Liver (tissue), 9 donors: ENCODE data around the gene ZNF768. TPM values are rescaled to one million over a fixed set of nuclear protein-coding genes. Genes with fewer than 3 reads are reported as not detected.

ENCODE experiments used
- DNase-seq: peaks from one replicate; pipeline ENCODE4 v3.0.0-alpha.2; 2017; ENCODE audit warnings: low spot score
- H3K27ac ChIP-seq, 2 donors: one replicate each; pipeline ENCODE4 v1.7.0; 2013; ENCODE audit warnings: inconsistent platforms in 2 of 2, low read length in 2 of 2, control low read depth in 1 of 2, low read depth in 1 of 2, mild to moderate bottlenecking in 1 of 2
- H3K27me3 ChIP-seq, 4 donors: one replicate each; pipeline versions ENCODE4 v1.6.1 to v1.7.0; 2013; ENCODE audit warnings: low read length in 3 of 4, inconsistent platforms in 1 of 4, mild to moderate bottlenecking in 1 of 4, moderate library complexity in 1 of 4; ENCODE audit not compliant: control insufficient read depth in 4 of 4, insufficient read depth in 4 of 4
- H3K36me3 ChIP-seq, 4 donors: one replicate each; pipeline versions ENCODE4 v1.6.1 to v1.7.0; 2013; ENCODE audit warnings: low read length in 3 of 4, mild to moderate bottlenecking in 3 of 4, low read depth in 1 of 4, moderate library complexity in 1 of 4; ENCODE audit not compliant: control insufficient read depth in 4 of 4, insufficient read depth in 3 of 4
- H3K4me1 ChIP-seq, 4 donors: one replicate each; pipeline versions ENCODE4 v1.6.1 to v1.7.0; 2013; ENCODE audit warnings: low read length in 3 of 4, mild to moderate bottlenecking in 3 of 4, moderate library complexity in 1 of 4; ENCODE audit not compliant: control insufficient read depth in 4 of 4, insufficient read depth in 4 of 4
- H3K4me3 ChIP-seq, 3 donors: one replicate each; pipeline versions ENCODE4 v1.6.1 to v1.7.0; 2013; ENCODE audit warnings: low read length in 3 of 3, control low read depth in 1 of 3, low read depth in 1 of 3, mild to moderate bottlenecking in 1 of 3
- H3K9ac ChIP-seq, 2 donors: one replicate each; pipeline ENCODE4 v1.7.0; 2013; ENCODE audit warnings: low read length in 2 of 2, mild to moderate bottlenecking in 2 of 2, moderate library complexity in 2 of 2, control low read depth in 1 of 2, low read depth in 1 of 2
- H3K9me3 ChIP-seq, 4 donors: one replicate each; pipeline versions ENCODE4 v1.6.1 to v1.7.0; 2013; ENCODE audit warnings: low read length in 3 of 4; ENCODE audit not compliant: control insufficient read depth in 4 of 4
- ATF3 ChIP-seq: IDR thresholded peaks from 2 replicates; pipeline ENCODE4 v1.6.1; 2016; ENCODE audit warnings: antibody characterized with exemption
- CTCF ChIP-seq: fragments of 150-350 bp; IDR thresholded peaks from 2 replicates; pipeline ENCODE4 v1.5.1; 2017; ENCODE audit warnings: improper control_type of control experiment, low read depth, low read length; ENCODE audit not compliant: missing input control
- EGR1 ChIP-seq, 2 donors: IDR thresholded peaks; 2 replicates each; pipeline ENCODE4 v1.6.1; 2016 to 2018; ENCODE audit warnings: antibody characterized with exemption in 2 of 2, low read depth in 2 of 2
- FOXA1 ChIP-seq: IDR thresholded peaks from 2 replicates; pipeline ENCODE4 v1.6.1; 2016; ENCODE audit warnings: antibody characterized with exemption
- FOXA2 ChIP-seq: IDR thresholded peaks from 2 replicates; pipeline ENCODE4 v1.6.1; 2016; ENCODE audit warnings: antibody characterized with exemption
- GABPA ChIP-seq, 2 donors: IDR thresholded peaks in 1 of 2; conservative IDR thresholded peaks in 1 of 2; 2 replicates each; pipeline ENCODE4 v1.6.1; 2016; ENCODE audit warnings: antibody characterized with exemption in 2 of 2, mild to moderate bottlenecking in 1 of 2, moderate library complexity in 1 of 2
- HNF4A ChIP-seq, 2 donors: conservative IDR thresholded peaks; 2 replicates each; pipeline ENCODE4 v1.6.1; 2016; ENCODE audit warnings: antibody characterized with exemption in 2 of 2, mild to moderate bottlenecking in 2 of 2
- HNF4G ChIP-seq: IDR thresholded peaks from 2 replicates; pipeline ENCODE4 v1.6.1; 2016; ENCODE audit warnings: antibody characterized with exemption
- JUND ChIP-seq, 2 donors: IDR thresholded peaks; 2 replicates each; pipeline ENCODE4 v1.6.1; 2016; ENCODE audit warnings: antibody characterized with exemption in 2 of 2
- MAX ChIP-seq: IDR thresholded peaks from 2 replicates; pipeline ENCODE4 v1.6.1; 2016; ENCODE audit warnings: antibody characterized with exemption
- NR2F2 ChIP-seq: IDR thresholded peaks from 2 replicates; pipeline ENCODE4 v1.6.1; 2016; ENCODE audit warnings: antibody characterized with exemption
- RAD21 ChIP-seq, 2 donors: IDR thresholded peaks; 2 replicates each; pipeline ENCODE4 v1.6.1; 2016; ENCODE audit warnings: antibody characterized with exemption in 2 of 2, mild to moderate bottlenecking in 2 of 2
- REST ChIP-seq: IDR thresholded peaks from 2 replicates; pipeline ENCODE4 v1.6.1; 2016; ENCODE audit warnings: antibody characterized with exemption, mild to moderate bottlenecking
- RXRA ChIP-seq, 2 donors: IDR thresholded peaks; 2 replicates each; pipeline ENCODE4 v1.6.1; 2017 to 2018; ENCODE audit warnings: antibody characterized with exemption in 2 of 2, mild to moderate bottlenecking in 1 of 2
- SP1 ChIP-seq: IDR thresholded peaks from 2 replicates; pipeline ENCODE4 v1.6.1; 2018; ENCODE audit warnings: antibody characterized with exemption, mild to moderate bottlenecking
- TAF1 ChIP-seq: conservative IDR thresholded peaks from 2 replicates; pipeline ENCODE4 v1.6.1; 2016; ENCODE audit warnings: antibody characterized with exemption, mild to moderate bottlenecking
- YY1 ChIP-seq: IDR thresholded peaks from 2 replicates; pipeline ENCODE4 v1.6.1; 2016; ENCODE audit warnings: antibody characterized with exemption, mild to moderate bottlenecking
- ZBTB33 ChIP-seq: IDR thresholded peaks from 2 replicates; pipeline ENCODE4 v1.6.1; 2016; ENCODE audit warnings: antibody characterized with exemption
- WGBS: extraction: QIAGEN DNeasy Blood & Tissue Kit; methylation state at CpG from one replicate; pipeline ENCODE4 v1.1.7; 2013; 5-methylcytosine and 5-hydroxymethylcytosine counted together
- polyA plus RNA-seq, 2 donors: library from polyadenylated mRNA; stranded (reverse) in 1 of 2; unstranded in 1 of 2; fragments of 200-250 nt in 1 of 2; fragments of >200 nt in 1 of 2; fragmentation: Nextera tagmentation in 1 of 2; extraction: Ambion mirVana in 1 of 2; gene quantifications; one replicate each; pipeline versions ENCODE4 v1.2.1 to v1.2.3, GENCODE V29; 2013 to 2015
- total RNA-seq, 2 donors: library from RNA; depleted of rRNA; stranded (reverse); fragments of >200 nt; gene quantifications; one replicate each; pipeline ENCODE4 v1.2.3, GENCODE V29; 2014
- donor health status: healthy.
- donor health status: healthy.
- donor health status: healthy.
- donor health status: healthy.
- donor health status: healthy.

Gene ZNF768
- total and polyA plus RNA-seq, 4 donors: 2.2 to 16.9 (median 10.9) TPM

- Histone ChIP-seq H3K4me1 (peaks cover 2 to 18% (median 10%) of the 10 kb centered on the region in 4 donors), H3K27ac (peak overlapping the region; percentile 91 to 94), H3K9me3 (no peaks in the 10 kb centered on the region), H3K36me3 (peaks cover 2 to 10% (median 5%) of the 10 kb centered on the region in 4 donors), H3K27me3 (no peaks in the 10 kb centered on the region), H3K9ac (no peak overlapping the region), H3K4me3 (peak overlapping the region in 2 of 3 donors; percentile 25 to 46)
- no peak for DNase-seq
- WGBS: 82% methylated on average over 21 of the region's 21 CpGs
- TF ChIP-seq NR2F2 (no peak), HNF4G (no peak)
Observed at GRCh38 chr16:30558789-30559377, 32.5 kb upstream of the ZNF768 start.

- Histone ChIP-seq H3K36me3 (peaks cover 5 to 11% (median 6%) of the 10 kb centered on the region in 4 donors), H3K27me3 (no peaks in the 10 kb centered on the region), H3K4me1 (peaks cover 2 to 20% (median 11%) of the 10 kb centered on the region in 4 donors), H3K9ac (peak within 1 kb of the TSS; percentile 44 to 52), H3K4me3 (peak within 1 kb of the TSS; percentile 68 to 83 (median 68)), H3K9me3 (no peaks in the 10 kb centered on the region), H3K27ac (peak within 1 kb of the TSS; percentile 91 to 94)
- peak; percentile 95 for DNase-seq
- under 1% methylated on average over 74 of the region's 74 CpGs for WGBS
- TF ChIP-seq JUND (IDR thresholded peaks at IDR 0.05): peak; percentile 96 to 97
- peak; percentile 93 for TF ChIP-seq SP1
- peak; percentile 80 for TF ChIP-seq HNF4G
- peak; percentile 98 for TF ChIP-seq NR2F2
- no peak for TF ChIP-seq CTCF
- peak; percentile 100 for TF ChIP-seq YY1
- peak; percentile 47 to 76 for TF ChIP-seq GABPA (IDR thresholded peaks at IDR 0.05 in 1 of 2, conservative IDR thresholded peaks at IDR 0.05 in 1 of 2)
- TF ChIP-seq EGR1 (IDR thresholded peaks at IDR 0.05; ENCODE audit: low read depth in 2 of 2): peak; percentile 94 to 96
- TF ChIP-seq HNF4A (conservative IDR thresholded peaks at IDR 0.05): peak; percentile 85 to 91
- TF ChIP-seq TAF1: peak; percentile 55
- TF ChIP-seq FOXA2: peak; percentile 9
- TF ChIP-seq RAD21 (IDR thresholded peaks at IDR 0.05): peak; percentile 58 to 65
- TF ChIP-seq RXRA (IDR thresholded peaks at IDR 0.05): peak; percentile 67 to 77
- peak; percentile 95 for TF ChIP-seq ZBTB33
- TF ChIP-seq REST: peak; percentile 90
- peak; percentile 93 for TF ChIP-seq ATF3
- peak; percentile 71 for TF ChIP-seq FOXA1
- TF ChIP-seq MAX: peak; percentile 79
Observed at GRCh38 chr16:30557957-30558788, 31.8 kb upstream of the ZNF768 start, which contains the start of gene ZNF764. Gene ZNF764 (minus strand): TSS chr16:30558374. CDS start chr16:30558182, 192 bp downstream.
